Left hindlimb (tissue), 1 donor: ENCODE results near the gene CRK.

ENCODE experiments used
- DNase-seq: peaks from one replicate; pipeline ENCODE4 v3.0.0-alpha.2; 2018

The CRK gene

GRCh38 chr17:1485423-1486376, 29.7 kb upstream of the CRK start:
- DNase-seq = peak; percentile 81

DNA sequence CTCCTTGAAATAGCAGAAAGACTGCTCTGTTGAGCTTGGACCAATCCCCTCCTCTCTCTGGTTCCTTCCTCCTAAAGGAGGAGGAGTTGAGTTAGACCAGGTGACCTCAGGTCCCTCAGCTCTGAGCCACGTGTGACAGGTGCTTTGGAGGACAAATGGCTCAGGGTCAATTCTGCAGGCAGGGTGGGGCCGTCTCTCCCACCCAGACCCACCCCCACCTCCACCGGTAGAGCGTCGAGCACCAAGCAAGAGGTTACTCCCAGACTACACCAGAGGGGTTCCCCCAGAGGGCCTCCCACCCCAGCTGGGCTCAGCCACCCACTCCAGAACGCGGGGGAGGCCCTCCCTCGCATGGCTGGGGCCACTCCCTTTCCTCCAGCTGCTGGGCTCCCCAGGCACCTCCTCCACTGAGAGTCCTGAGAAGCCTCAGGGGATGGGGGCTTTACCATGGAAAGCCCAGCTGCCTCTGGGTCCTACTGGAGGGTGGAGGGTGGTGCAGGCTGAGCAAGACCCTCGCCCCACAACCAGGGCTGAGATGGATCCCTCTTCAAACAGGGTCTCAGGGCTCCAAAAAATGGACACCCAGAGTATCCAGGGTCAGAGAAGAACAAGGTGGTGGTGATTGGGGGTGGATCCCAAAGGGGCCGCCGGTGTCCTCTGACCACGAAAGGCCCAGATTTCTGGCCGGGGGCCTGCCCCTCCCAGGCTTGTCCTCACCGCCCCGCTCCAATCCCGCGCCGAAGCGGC, 28.8 kb upstream of the CRK start:
- peak; percentile 61 for DNase-seq

GRCh38 chr17:1484060-1484535, 28.1 kb upstream of the CRK start:
- DNase-seq = no peak

GRCh38 chr17:1482680-1483079, 26.6 kb upstream of the CRK start:
- no peak for DNase-seq

DNA sequence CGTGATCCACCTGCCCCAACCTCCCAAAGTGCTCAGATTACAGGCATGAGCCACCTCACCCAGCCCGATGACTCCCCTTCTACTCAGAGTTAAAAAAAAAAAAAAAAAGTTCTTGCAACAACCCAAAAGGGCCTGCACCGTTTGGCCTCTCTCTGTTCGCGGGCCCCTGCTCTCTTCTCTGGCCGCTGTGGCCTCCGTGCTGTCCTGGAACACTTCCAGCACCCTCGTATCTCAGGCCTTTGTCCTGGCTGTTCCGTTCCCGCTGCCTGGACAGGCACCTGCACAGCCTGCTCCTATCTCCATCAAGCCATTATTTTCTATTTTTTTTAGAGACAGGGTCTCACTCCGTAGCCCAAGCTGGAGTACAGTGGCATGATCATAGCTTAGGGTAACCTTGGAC, 25.7 kb upstream of the CRK start:
- DNase-seq = no peak

DNA sequence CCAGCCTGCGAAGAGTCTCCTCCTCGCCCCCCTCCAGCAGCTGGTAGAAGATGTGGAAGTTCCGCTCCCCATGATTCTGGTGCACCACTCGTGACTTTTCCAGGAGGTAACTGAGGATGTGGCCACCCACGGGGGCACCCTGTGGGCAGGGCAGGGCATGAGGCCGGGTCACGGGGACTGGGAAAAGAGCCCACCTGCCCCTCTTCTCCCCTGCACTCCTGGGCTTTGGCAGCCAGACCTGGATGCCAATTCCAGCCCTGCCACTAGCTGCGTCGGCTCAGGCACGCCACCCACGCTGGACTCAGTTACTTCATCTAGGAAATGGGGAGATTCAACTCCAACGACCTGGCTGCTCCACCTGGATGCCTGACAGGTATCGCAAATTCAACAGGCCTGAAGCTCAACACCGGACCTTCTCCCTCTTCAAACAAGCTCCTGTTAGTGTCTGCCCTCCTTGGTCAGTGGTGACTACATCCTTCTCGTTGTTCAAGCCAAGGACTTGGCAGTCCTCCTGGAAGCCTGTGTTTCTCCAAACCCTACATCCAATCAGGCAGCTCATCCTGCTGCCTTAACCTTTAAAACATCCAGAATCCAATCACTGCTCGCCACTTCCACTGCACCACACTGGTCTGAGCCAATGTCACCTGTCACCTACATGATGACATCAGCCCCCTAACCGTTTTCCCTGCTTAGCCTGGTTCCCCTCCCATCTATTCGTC, 24.9 kb upstream of the CRK start:
- DNase-seq = no peak

DNA sequence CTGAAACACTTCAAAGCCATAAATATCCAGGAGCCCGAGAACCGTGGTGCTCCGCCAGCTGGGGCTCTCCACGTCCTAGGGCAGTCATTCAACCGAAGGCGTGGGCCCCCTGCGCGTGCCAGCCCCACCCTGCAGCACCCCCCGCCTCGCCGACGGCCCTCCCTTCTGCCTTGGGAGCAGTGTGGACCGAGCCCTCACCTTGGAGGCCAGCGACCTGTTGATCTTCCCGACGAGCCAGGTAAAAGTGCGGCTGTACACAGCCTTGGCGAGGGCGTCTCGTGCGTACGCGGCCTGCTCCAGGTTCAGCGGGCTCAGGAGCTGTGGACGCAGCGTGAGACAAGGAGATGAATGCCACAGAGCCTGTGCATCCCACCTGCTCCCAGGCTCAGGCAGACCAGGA, 22.4 kb upstream of the CRK start:
- DNase-seq = no peak

DNA sequence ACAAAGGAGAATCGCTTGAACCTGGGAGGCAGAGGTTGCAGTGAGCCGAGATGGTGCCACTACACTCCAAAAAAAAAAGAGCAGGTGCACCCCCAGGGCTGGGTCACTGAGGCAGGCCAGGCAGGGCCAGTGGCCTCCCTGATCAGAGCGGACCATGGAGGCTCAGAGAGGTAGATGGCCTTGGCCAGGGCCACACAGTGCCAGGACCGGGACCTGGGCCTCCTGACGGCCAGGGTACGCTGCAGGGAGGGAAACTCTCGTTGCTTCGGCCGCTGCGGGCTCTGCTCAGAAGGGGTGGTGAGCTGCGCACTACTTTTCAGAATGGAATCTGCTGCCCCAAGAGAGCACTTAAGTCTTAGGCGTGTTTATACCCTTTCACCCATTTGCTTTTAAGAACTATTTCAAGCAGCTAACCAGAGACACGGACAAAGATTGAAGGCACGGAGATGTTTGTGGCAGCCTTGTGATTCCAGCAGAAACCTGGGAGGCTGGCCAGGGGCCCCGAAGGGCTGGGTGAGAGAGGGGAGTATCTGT, 19.4 kb upstream of the CRK start:
- DNase-seq = no peak

DNA sequence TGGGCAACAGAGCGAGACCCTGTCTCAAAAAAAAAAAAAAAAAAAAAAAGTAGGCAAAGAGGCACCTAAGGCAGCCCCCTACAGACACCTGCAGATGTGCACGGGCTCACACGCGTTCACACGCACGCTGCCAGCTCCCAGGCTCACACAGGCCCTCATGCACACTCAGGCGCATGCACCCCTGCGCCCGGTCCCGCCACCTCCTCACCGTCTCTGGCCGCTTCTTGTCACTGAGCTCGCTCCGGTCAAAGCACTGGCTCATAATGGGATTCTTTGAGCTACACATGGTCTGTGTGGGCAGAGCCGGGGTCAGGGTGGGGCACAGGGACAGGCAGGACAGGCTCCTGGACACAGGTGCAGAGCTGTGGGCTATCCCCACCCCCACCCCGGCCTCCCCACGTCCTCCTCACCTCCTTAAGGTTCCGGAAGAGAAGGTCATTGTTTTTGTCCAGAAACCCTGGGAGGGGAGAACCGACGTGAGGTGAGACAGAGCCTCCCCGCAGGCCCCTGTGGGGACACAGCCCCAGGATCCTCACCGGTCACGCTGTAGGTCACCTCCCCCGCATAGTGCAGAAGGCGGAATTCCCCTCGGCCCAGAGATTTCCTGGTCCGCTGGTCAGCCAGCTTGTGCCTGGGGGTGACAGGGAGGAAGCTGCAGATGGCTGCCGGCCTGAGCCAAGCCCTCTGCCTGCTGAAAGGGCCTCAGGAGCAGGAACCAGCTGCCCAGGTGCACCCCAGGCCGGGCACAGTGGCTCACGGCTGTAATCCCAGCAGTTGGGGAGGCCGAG, 18.6 kb upstream of the CRK start:
- no peak for DNase-seq

- DNase-seq = no peak
These were observed 17.8 kb upstream of the CRK start for GRCh38 chr17:1473841-1474240.

GRCh38 chr17:1473170-1473569, 17.1 kb upstream of the CRK start:
- no peak for DNase-seq

- no peak for DNase-seq
These were observed 16.1 kb upstream of the CRK start for GRCh38 chr17:1471911-1472821.

DNA sequence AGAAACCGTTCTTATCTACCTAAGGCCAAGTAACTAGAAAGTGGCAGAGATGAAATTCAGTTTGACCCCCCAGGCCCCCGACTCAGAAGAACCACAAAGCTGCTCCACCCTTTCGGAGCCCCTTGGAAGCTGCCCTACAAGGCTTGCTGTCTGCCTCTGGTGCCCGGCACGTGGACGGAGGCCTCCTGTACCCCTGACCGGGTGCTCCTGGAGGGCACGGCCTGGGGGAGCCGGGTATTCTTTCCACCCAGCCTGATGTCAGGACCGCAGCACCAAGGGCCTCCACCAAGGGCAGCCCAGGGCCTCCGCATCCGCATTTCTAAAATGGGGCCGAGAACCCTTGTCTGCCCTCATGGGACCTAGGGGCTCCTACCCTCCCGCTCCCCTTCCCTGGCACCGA, 15.5 kb upstream of the CRK start:
- DNase-seq = no peak

- no peak for DNase-seq
These were observed 14.9 kb upstream of the CRK start for GRCh38 chr17:1470755-1471462.

DNA sequence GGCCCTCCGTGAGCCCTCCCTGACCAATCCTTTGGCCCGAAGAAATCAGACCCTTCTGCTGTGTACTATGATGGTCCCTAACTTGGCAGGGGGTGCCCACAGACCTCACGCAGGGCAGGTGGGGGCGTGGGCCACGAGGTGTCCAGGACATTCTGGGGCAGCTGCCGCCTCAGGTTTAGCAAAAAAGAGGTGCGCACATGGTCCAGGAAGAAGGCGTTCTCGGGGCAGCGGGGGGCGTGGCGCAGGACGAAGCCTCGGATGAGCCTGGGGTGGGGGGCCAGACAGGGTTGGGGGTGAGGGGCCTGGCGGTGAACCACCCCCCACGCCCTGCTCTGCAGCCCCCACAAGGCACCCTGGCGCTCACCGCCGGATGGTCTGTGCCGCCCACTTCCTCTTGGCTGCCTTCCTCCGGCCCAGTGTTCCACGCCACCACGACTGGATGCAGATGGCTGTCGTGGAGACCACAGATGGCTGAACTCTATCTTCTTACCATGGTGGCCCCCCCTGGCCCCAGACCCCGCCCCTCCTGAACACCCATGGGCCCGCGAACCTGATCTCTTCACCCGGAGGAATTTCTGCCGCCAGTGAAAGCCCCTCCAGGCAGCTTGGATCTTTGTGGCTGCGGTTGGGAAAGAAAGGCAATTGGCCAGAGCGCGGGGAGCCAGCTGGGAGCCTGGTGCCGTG, 14.2 kb upstream of the CRK start:
- DNase-seq = no peak

- no peak for DNase-seq
These were observed 13.3 kb upstream of the CRK start for GRCh38 chr17:1469231-1469852.

DNA sequence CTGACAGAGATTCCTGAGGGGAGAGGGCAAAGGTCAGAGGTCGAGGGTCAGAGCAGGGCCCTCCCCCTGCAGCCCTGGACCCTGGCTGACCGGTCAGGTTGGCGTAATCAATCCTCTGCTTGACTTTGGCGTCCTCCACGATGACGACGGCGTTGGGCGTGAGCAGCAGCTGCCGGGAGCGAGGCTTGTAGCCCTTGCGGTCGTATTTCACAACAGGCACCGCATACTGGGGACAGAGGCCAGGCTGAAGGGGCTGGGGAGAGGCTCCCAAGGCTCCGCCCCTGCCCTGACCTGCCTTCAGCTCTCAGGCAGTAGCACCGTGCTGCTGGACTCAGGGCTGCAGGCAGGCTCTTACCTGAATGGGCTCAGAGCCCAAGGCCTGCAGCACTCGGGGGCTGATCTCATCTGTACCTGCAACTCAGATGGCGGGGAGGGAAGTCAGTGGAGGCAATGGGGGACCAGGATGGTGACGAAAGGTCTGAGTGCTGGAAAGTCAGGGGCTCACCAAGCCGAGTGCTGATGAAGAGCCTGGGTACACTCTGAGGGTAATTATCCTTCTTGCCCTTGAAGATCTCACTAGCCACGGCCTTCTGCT, 12.0 kb upstream of the CRK start:
- no peak for DNase-seq

GRCh38 chr17:1467258-1467657, 11.2 kb upstream of the CRK start:
- no peak for DNase-seq

- peak; percentile 34 for DNase-seq
These were observed 8.2 kb upstream of the CRK start for GRCh38 chr17:1464186-1464585.
